Astrocyte (in vitro differentiated cells and primary cell): Measurements from ENCODE around the gene SETD1B. TPM values are rescaled to one million over a fixed set of nuclear protein-coding genes. Genes with fewer than 3 reads are reported as not detected.

ENCODE experiments used
- DNase-seq: peaks from one replicate; pipeline ENCODE4 v3.0.0-alpha.2; 2010; ENCODE audit warnings: low read depth
- FAIRE-seq: peaks from 2 replicates; lab custom pipeline; 2011; peaks lifted over from hg19 to GRCh38; lab: Jason Lieb, UNC
- H2AFZ ChIP-seq: 2 replicates; pipeline ENCODE4 v1.6.0; 2012; ENCODE audit warnings: low read depth, low read length, inconsistent platforms
- H3K27ac ChIP-seq: 2 replicates; pipeline ENCODE4 v1.5.1; 2011; ENCODE audit warnings: low read depth, low read length, inconsistent platforms
- H3K27me3 ChIP-seq: 2 replicates; pipeline ENCODE4 v1.6.0; 2011; ENCODE audit warnings: low read length, inconsistent platforms; ENCODE audit not compliant: insufficient read depth
- H3K36me3 ChIP-seq: 2 replicates; pipeline ENCODE4 v1.5.1; 2011; ENCODE audit warnings: low read length, inconsistent platforms; ENCODE audit not compliant: insufficient read depth
- H3K4me1 ChIP-seq: 2 replicates; pipeline ENCODE4 v1.5.1; 2011; ENCODE audit warnings: low read length, inconsistent platforms; ENCODE audit not compliant: insufficient read depth
- H3K4me2 ChIP-seq: 2 replicates; pipeline ENCODE4 v1.6.0; 2012; ENCODE audit warnings: low read length, inconsistent platforms
- H3K4me3 ChIP-seq: 2 replicates; pipeline ENCODE4 v1.5.1; 2011; ENCODE audit warnings: low read depth, mild to moderate bottlenecking, low read length, inconsistent platforms; ENCODE audit not compliant: insufficient read depth
- H3K79me2 ChIP-seq: 2 replicates; pipeline ENCODE4 v1.6.0; 2012; ENCODE audit warnings: mild to moderate bottlenecking, low read length, inconsistent platforms; ENCODE audit not compliant: insufficient read depth
- H3K9ac ChIP-seq: 2 replicates; pipeline ENCODE4 v1.6.0; 2012; ENCODE audit warnings: mild to moderate bottlenecking, low read length, inconsistent platforms
- H3K9me3 ChIP-seq: 2 replicates; pipeline ENCODE4 v1.5.1; 2012; ENCODE audit warnings: low read depth, mild to moderate bottlenecking, low read length, inconsistent platforms; ENCODE audit not compliant: insufficient read depth
- H4K20me1 ChIP-seq: 2 replicates; pipeline ENCODE4 v1.6.0; 2012; ENCODE audit warnings: low read length, inconsistent platforms; ENCODE audit not compliant: insufficient read depth
- H3K27ac Mint-ChIP-seq: one replicate; pipeline ENCODE4 v1.8.0; 2021; ENCODE audit warnings: mild to moderate bottlenecking, mixed read lengths; ENCODE audit not compliant: unreplicated experiment
- H3K27me3 Mint-ChIP-seq: one replicate; pipeline ENCODE4 v1.8.0; 2021; ENCODE audit warnings: low read depth, mixed read lengths; ENCODE audit not compliant: unreplicated experiment
- H3K36me3 Mint-ChIP-seq: one replicate; pipeline ENCODE4 v1.8.0; 2021; ENCODE audit warnings: low read depth, mixed read lengths; ENCODE audit not compliant: unreplicated experiment
- H3K4me1 Mint-ChIP-seq: one replicate; pipeline ENCODE4 v1.8.0; 2021; ENCODE audit warnings: low read depth, mixed read lengths; ENCODE audit not compliant: unreplicated experiment
- H3K4me3 Mint-ChIP-seq: one replicate; pipeline ENCODE4 v1.8.0; 2021; ENCODE audit warnings: mild to moderate bottlenecking, moderate library complexity, mixed read lengths; ENCODE audit not compliant: unreplicated experiment
- H3K9me3 Mint-ChIP-seq: one replicate; pipeline ENCODE4 v1.8.0; 2021; ENCODE audit warnings: mild to moderate bottlenecking, mixed read lengths; ENCODE audit not compliant: unreplicated experiment
- EZH2 ChIP-seq: IDR thresholded peaks from 2 replicates; pipeline ENCODE4 v1.6.1; 2012; ENCODE audit warnings: mild to moderate bottlenecking, low read length, inconsistent platforms; ENCODE audit not compliant: insufficient read depth
- total RNA-seq: library from RNA; stranded (reverse); gene quantifications from 2 replicates; pipeline ENCODE4 v1.2.1, GENCODE V29; 2021
- TF ChIP-seq, protein P1 (sequence below): IDR thresholded peaks from 2 replicates; pipeline ENCODE4 v1.5.1; 2011; ENCODE audit warnings: low read depth, mild to moderate bottlenecking, inconsistent platforms, low read length, moderate library complexity; ENCODE audit not compliant: insufficient read depth

Gene SETD1B
- total RNA-seq, 1 donor from 2014 or later, result 24.0 TPM

GRCh38 chr12:121801595-121802484 is 2.0 kb upstream of the SETD1B start:
- Mint-ChIP-seq H3K27ac (peak overlapping the region; percentile 98), H3K4me3 (peak overlapping the region; percentile 86), H3K27me3 (no peaks in the 10 kb centered on the region), H3K36me3 (peaks cover 3% of the 10 kb centered on the region), H3K9me3 (no peaks in the 10 kb centered on the region), H3K4me1 (peaks cover 24% of the 10 kb centered on the region)
- peak overlapping the region; percentile 65 for H3K4me3 ChIP-seq
- no peaks in the 10 kb centered on the region for H3K9me3 ChIP-seq
- H3K27ac ChIP-seq, result peak overlapping the region; percentile 99
- peaks cover 34% of the 10 kb centered on the region for H4K20me1 ChIP-seq
- H3K79me2 ChIP-seq, result peaks cover 74% of the 10 kb centered on the region
- H3K4me2 ChIP-seq, result peak overlapping the region; percentile 91
- H3K27me3 ChIP-seq, result no peaks in the 10 kb centered on the region
- H2AFZ ChIP-seq, result no peak overlapping the region
- FAIRE-seq, result no peak
- peaks cover 59% of the 10 kb centered on the region for H3K4me1 ChIP-seq
- no peaks in the 10 kb centered on the region for H3K36me3 ChIP-seq
- peak overlapping the region; percentile 100 for H3K9ac ChIP-seq
- no peak for TF ChIP-seq EZH2
- no peak for DNase-seq

DNA sequence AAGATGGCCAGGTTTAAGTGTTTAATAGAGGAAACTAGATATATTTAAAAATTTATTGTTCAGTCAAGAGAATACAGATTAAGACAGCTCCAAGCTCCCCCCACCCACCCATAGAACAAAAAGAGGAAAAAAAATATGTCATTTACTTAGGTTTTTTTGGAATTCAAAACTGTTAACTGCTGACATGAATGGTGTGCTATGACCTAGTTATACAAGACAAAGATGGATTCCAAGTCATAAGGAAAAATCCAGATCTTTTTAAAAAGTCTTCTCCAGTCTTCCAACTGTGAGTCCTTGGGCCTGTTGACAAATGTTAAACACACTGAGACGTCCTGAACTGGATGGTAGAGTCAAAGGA is 1.3 kb upstream of the SETD1B start:
- Mint-ChIP-seq H3K9me3 (no peaks in the 10 kb centered on the region), H3K36me3 (peaks cover 3% of the 10 kb centered on the region), H3K4me1 (peaks cover 21% of the 10 kb centered on the region), H3K27ac (peak overlapping the region; percentile 98), H3K27me3 (no peaks in the 10 kb centered on the region), H3K4me3 (peak overlapping the region; percentile 86)
- Histone ChIP-seq H3K9ac (peak overlapping the region; percentile 100), H2AFZ (no peak overlapping the region), H3K27me3 (no peaks in the 10 kb centered on the region), H3K27ac (peak overlapping the region; percentile 99), H3K4me3 (peak overlapping the region; percentile 65), H4K20me1 (peaks cover 37% of the 10 kb centered on the region), H3K9me3 (no peaks in the 10 kb centered on the region), H3K4me2 (peak overlapping the region; percentile 91), H3K4me1 (peaks cover 59% of the 10 kb centered on the region), H3K79me2 (peaks cover 74% of the 10 kb centered on the region), H3K36me3 (peaks cover 2% of the 10 kb centered on the region)
- DNase-seq (no peak), FAIRE-seq (no peak)
- no peak for TF ChIP-seq EZH2
- TF ChIP-seq, protein P1, sequence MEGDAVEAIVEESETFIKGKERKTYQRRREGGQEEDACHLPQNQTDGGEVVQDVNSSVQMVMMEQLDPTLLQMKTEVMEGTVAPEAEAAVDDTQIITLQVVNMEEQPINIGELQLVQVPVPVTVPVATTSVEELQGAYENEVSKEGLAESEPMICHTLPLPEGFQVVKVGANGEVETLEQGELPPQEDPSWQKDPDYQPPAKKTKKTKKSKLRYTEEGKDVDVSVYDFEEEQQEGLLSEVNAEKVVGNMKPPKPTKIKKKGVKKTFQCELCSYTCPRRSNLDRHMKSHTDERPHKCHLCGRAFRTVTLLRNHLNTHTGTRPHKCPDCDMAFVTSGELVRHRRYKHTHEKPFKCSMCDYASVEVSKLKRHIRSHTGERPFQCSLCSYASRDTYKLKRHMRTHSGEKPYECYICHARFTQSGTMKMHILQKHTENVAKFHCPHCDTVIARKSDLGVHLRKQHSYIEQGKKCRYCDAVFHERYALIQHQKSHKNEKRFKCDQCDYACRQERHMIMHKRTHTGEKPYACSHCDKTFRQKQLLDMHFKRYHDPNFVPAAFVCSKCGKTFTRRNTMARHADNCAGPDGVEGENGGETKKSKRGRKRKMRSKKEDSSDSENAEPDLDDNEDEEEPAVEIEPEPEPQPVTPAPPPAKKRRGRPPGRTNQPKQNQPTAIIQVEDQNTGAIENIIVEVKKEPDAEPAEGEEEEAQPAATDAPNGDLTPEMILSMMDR, result no peak

GRCh38 chr12:121802843-121803698 is 738 bp upstream of the SETD1B start:
- Histone ChIP-seq H3K4me3 (peak overlapping the region; percentile 65), H3K36me3 (peaks cover 5% of the 10 kb centered on the region), H3K4me2 (peak overlapping the region; percentile 91), H3K9me3 (no peaks in the 10 kb centered on the region), H3K79me2 (peaks cover 74% of the 10 kb centered on the region), H3K4me1 (peaks cover 53% of the 10 kb centered on the region), H3K9ac (peak overlapping the region; percentile 100), H3K27ac (peak overlapping the region; percentile 99), H3K27me3 (no peaks in the 10 kb centered on the region), H4K20me1 (peaks cover 37% of the 10 kb centered on the region), H2AFZ (peak overlapping the region; percentile 48)
- Mint-ChIP-seq H3K27ac (peak overlapping the region; percentile 98), H3K4me1 (peaks cover 17% of the 10 kb centered on the region), H3K4me3 (peak overlapping the region; percentile 86), H3K36me3 (peaks cover 3% of the 10 kb centered on the region), H3K27me3 (no peaks in the 10 kb centered on the region), H3K9me3 (no peaks in the 10 kb centered on the region)
- no peak for FAIRE-seq
- TF ChIP-seq, protein P1, result no peak
- no peak for TF ChIP-seq EZH2
- peak; percentile 89 for DNase-seq
